SK-N-SH treated with all-trans-retinoic acid at 6 μM for 48 hours (cell line): ENCODE measurements around the gene HCRTR1.

Experiments
- SNAI2 ChIP-seq: fragments of 250-450 bp; sonication (Bioruptor Pico); IDR thresholded peaks from 2 replicates; pipeline ENCODE4 v1.5.0; 2020; ENCODE audit warnings: mild to moderate bottlenecking, moderate library complexity
- ZC3H10 ChIP-seq: fragments of 250-450 bp; sonication (Bioruptor Pico); IDR thresholded peaks from 2 replicates; pipeline ENCODE4 v1.5.1; 2021; ENCODE audit warnings: mild to moderate bottlenecking, moderate library complexity
- ZFP3 ChIP-seq: fragments of 250-450 bp; sonication (Bioruptor Pico); IDR thresholded peaks from 2 replicates; pipeline ENCODE4 v1.5.0; 2020; ENCODE audit warnings: mild to moderate bottlenecking, moderate library complexity
- TF ChIP-seq, protein P1 (sequence below): fragments of 250-450 bp; sonication (Bioruptor Pico); IDR thresholded peaks from 2 replicates; pipeline ENCODE4 v1.5.0; 2020; ENCODE audit warnings: mild to moderate bottlenecking, moderate library complexity

DNA sequence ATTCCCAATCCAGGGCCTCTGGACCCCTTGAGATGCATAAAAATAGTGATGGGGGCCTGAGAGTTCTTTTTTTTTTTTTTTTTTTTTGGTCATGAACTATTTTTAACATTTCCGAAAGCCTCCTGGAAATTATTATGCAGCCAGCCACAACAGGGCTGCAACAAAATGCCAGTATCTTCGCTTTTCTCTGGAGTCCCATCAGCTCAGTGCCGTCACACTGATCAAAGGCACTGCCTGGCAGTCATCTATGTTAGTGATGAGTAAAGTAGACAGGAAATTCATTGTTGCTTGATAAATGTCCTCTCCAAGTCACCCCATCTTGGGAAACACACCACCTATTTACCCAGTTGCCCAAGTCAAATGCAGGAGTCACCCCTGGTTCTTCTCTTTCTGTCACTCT is 42.4 kb downstream of the HCRTR1 start:
- no peak for TF ChIP-seq ZC3H10
- TF ChIP-seq SNAI2, result no peak
- no peak for TF ChIP-seq ZFP3
- TF ChIP-seq, protein P1, sequence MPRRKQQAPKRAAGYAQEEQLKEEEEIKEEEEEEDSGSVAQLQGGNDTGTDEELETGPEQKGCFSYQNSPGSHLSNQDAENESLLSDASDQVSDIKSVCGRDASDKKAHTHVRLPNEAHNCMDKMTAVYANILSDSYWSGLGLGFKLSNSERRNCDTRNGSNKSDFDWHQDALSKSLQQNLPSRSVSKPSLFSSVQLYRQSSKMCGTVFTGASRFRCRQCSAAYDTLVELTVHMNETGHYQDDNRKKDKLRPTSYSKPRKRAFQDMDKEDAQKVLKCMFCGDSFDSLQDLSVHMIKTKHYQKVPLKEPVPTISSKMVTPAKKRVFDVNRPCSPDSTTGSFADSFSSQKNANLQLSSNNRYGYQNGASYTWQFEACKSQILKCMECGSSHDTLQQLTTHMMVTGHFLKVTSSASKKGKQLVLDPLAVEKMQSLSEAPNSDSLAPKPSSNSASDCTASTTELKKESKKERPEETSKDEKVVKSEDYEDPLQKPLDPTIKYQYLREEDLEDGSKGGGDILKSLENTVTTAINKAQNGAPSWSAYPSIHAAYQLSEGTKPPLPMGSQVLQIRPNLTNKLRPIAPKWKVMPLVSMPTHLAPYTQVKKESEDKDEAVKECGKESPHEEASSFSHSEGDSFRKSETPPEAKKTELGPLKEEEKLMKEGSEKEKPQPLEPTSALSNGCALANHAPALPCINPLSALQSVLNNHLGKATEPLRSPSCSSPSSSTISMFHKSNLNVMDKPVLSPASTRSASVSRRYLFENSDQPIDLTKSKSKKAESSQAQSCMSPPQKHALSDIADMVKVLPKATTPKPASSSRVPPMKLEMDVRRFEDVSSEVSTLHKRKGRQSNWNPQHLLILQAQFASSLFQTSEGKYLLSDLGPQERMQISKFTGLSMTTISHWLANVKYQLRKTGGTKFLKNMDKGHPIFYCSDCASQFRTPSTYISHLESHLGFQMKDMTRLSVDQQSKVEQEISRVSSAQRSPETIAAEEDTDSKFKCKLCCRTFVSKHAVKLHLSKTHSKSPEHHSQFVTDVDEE (CRISPR knock-in tag), result no peak
